ENCODE data around the gene SNAP47.

The SNAP47 gene

DNA sequence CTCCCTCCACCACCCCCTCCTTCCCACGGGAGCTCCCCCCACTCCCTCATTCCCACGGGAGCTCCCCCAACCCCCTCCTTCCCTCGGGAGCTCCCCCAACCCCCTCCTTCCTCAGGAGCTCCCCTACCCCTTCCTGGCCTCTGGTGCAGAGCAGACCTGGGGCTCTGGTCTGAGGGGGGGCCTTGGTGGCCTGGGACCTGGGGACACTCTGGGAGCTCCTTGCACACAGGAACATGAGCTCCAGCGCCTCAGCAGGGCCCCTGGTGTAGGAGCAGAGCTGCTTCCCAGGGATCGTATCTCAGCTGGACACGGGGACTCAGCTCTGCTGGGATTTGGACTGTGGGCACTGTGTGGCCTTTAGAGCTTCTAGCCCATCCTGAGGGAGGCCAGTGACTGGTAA is 60.5 kb downstream of the SNAP47 start:
- DNase-seq (ENCODE audit: low read depth in 2 of 2) = no peak

DNA sequence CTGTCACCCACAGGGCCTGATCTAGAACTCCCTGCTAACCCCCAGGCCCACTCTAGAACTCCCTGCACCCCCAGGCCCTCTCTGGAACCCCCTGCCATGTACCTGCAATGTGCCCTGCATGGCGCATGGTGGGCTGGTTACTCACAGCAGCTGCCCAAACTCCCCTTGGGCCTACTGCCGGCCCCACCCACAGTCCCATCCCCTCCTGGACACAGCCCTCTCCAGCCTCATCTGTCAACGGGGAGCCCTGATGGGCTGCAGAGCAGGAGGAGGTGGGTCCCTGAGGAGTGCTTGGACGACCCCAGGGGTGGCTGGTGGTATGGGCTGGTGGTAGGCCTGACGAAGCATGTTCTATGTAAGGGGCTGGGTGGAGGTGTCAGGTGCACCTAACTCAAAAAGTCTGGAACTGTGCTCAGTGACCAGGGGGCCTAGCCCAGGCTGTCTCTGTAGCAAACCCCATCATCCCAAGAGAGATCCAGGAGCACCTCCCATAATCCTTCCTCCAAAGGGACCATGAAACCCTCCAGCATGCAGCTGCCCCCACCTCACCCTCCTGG is 61.2 kb downstream of the SNAP47 start:
- DNase-seq (ENCODE audit: low read depth in 2 of 2) = no peak

- no peak for DNase-seq (ENCODE audit: low read depth in 2 of 2)
These were observed 61.9 kb downstream of the SNAP47 start for GRCh38 chr1:227797144-227797543.

DNA sequence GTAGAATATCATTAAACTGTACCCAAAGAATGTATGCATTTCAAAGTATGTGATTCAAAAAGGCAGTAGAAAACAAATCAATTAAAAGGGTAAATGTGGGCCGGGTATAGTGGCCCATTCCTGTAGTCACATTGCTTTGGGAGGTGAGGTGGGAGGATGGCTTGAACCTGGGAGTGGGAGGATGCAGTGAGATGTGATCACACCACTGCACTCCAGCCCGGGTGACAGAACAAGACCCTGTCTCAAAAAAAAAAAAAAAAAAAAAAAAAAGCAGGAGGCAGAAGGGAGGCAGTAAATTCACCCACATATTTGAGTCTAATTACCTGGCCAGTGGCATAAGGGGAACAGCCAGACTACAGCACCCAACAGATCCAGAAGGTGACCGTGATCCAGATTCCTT is 62.4 kb downstream of the SNAP47 start:
- DNase-seq (ENCODE audit: low read depth in 2 of 2) = no peak

- no peak for DNase-seq (ENCODE audit: low read depth in 2 of 2)
These were observed 63.0 kb downstream of the SNAP47 start for GRCh38 chr1:227798078-227798802.

DNA sequence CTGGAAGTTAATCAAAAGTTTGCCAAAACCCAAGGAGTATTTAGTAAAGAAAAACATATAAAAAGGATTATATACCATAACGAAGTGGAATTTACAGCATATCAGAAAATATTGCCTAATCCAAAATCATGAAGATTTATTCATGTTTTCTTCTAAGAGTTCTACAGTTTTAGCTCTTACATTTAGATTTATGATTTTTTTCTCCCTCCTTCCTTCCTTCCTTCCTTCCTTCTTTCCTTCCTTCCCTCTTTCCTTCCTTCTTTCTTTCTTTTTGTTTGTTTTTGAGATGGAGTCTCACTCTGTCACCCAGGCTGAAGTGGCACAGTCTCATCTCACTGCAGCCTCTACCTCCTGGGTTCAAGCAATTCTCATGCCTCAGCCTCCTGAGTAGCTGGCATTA is 64.5 kb downstream of the SNAP47 start:
- DNase-seq (ENCODE audit: low read depth in 2 of 2) = no peak

DNA sequence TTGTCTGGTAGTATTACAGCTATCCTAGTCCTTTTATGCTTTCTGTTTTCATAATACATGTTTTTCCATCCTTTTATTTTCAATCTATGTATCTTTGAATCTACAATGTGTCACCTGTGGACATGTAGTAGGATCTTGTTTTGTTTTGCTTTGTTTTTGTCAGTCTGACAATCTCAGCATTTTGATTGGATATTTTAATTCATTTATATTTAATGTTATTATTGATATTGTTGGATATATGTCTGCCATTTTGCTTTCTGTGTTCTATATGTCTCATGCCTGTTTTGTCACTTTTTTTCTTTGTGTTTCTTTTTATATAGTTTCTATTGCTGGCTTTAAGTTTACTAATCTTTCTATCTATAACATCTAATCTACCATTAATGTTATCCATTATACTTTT is 68.7 kb downstream of the SNAP47 start:
- DNase-seq (ENCODE audit: low read depth in 2 of 2) = no peak

DNA sequence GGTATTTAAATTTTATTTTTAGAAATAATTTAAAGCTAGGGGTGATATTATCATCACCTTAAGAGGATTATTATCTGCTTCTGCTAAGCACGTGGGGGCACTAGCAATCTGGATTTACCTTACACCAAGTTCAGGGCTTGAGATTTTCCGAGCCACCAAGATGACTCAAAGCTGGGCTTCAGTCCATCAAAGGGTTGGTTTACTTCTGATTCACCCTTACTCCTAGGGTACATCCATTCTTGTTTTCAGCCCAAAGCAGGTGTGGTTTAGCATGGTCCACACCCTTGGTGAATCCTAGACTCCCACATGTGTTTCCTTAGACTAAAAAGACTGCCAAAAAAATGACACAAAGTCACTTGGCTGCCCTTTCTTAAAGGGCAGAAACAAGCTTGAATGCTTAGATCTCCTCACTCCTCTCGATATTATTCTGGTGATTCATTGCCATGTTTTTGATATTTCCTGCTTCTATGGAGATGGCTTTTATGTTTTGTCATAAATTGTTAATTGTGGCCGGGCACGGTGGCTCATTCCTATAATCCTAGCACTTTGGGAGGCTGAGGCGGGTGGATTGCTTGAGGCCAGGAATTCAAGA is 70.5 kb downstream of the SNAP47 start:
- DNase-seq (ENCODE audit: low read depth in 2 of 2) = no peak

GRCh38 chr1:227808566-227808965 is 73.3 kb downstream of the SNAP47 start:
- DNase-seq (ENCODE audit: low read depth in 2 of 2) = no peak

GRCh38 chr1:227809026-227809425 is 73.8 kb downstream of the SNAP47 start:
- no peak for DNase-seq (ENCODE audit: low read depth in 2 of 2)

- no peak for DNase-seq (ENCODE audit: low read depth in 2 of 2)
These were observed 78.7 kb downstream of the SNAP47 start for GRCh38 chr1:227813962-227814361.

DNA sequence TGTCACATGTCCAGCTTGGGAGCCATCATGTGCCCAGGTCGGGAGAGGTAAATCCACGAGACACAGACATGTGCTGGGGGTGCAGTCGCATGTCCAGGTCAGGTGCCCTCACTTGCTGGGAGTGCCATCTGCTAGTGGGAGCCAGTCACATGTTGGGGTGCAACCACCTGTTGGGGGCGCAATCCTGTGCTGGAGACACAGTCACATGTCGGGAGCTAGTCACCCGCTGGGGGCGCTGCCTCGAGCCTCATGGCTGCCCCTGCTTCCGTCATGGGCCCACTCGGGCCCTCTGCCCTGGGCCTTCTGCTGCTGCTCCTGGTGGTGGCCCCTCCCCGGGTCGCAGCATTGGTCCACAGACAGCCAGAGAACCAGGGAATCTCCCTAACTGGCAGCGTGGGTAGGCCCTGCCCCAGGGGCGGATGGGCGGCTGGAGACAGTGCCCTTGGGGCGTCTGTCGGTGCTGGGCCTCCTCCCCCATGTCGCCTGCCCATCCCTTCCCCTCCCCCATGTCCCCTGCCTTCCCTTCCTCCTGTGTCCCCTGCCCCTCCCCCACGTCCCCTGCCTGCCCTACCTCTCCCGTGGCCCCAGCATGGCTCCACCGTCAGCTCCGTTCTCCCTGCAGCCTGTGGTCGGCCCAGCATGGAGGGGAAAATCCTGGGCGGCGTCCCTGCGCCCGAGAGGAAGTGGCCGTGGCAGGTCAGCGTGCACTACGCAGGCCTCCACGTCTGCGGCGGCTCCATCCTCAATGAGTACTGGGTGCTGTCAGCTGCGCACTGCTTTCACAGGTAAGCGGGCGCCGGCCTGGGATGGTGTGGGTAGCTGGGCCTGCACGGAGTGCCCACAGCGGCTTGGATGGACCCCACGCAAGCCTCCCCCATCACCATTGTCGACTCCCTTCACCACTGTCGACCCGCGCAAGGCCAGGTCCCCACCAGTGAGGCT is 80.5 kb downstream of the SNAP47 start, which contains the start of gene PRSS38:
Gene PRSS38, plus strand, starts transcription at position 208 of the 942 bp plus-strand sequence. Its CDS starts 42 bp downstream, at position 250.
- no peak for DNase-seq (ENCODE audit: low read depth in 2 of 2)

DNA sequence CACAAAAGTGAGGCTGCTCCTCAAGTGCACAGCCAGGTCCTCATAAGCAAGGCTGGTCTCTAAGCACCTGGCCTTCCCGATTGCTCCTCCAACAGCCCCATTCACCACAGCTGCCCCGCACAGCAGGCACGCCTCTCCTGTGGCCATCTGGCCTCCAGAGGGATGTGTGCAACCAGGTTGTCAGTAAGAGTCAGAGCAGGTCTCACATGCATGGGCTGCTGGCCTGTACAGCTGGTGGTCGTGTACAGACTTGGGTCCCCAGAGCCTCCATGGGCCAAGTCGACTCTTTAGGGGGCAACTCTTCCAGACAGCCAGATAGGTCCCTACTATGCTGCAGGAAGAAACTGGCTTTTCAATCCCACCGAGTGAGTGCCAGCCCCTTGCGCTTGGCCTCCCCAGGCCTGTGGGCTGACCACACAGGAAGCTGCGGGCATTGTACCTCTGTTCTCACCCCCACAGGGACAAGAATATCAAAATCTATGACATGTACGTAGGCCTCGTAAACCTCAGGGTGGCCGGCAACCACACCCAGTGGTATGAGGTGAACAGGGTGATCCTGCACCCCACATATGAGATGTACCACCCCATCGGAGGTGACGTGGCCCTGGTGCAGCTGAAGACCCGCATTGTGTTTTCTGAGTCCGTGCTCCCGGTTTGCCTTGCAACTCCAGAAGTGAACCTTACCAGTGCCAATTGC is 81.7 kb downstream of the SNAP47 start:
- DNase-seq (ENCODE audit: low read depth in 2 of 2) = no peak

GRCh38 chr1:227823537-227823936 is 88.3 kb downstream of the SNAP47 start:
- DNase-seq (ENCODE audit: low read depth in 2 of 2) = no peak

DNA sequence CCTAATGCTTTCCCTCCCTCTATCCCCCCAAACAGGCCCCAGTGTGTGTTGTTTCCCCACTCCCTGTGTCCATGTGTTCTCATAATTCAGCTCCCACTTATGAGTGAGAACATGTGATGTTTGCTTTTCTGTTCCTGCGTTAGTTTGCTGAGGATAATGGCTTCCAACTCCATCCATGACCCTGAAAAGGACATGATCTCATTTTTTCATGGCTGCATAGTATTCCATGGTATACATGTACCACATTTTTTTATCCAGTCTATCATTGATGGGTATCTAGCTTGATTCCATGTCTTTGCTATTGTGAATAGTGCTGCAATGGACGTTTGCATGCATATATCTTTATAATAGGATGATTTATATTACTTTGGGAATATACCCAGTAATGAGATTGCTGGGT is 89.0 kb downstream of the SNAP47 start:
- DNase-seq (ENCODE audit: low read depth in 2 of 2) = no peak

DNA sequence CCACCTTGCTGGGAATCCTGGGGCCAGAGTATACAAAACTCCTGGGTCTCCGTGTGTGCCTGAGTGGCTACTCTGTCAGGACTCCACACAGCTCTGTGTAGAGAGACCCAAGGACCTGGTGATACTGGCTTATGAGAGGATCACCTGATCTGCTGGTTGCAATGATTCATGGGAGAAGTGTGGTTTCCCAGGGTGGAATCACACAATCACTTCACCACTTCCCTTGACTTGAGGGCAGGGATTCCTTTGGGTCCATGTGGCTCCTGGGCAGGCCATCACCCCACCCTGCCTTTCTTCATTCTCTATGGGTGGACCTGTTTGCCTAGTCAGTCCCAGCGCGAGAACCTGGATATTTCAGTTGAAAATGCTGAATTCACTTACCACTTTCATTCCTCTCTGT is 93.6 kb downstream of the SNAP47 start:
- no peak for DNase-seq (ENCODE audit: low read depth in 2 of 2)
